ENCODE measurements around the gene CPEB3.

DNA sequence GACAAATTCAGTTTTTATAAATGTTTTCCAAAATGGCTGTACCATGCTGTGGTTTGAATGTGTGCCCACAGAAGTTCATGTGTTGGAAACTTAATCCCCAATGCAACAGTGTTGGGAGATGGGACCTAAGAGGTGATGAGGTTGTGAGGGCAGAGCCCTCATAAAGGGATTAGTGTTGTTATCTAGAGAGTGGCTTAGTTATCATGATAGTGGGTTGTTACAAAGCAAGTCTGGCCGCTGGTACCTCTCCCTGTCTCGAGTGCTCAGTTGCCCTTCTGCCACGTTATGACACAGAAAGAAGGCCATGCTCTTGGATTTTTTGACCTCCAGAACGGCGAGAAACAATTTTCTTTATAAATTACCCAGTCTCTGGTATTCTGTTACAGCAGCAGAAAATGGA, 248.3 kb downstream of the CPEB3 start:
- no peak for TF ChIP-seq CTCF (IDR thresholded peaks at IDR 0.05)
- TF ChIP-seq POLR2A (IDR thresholded peaks at IDR 0.05) = no peak

Data from vagina (tissue), 2 donors.